Measurements from ENCODE around the gene PIK3CB.
"Not testable (repeated sequence)": the region's sequence is repeated elsewhere in the genome, so short reads cannot be mapped to it uniquely, and the experiment has no call there.

Gene PIK3CB

DNA sequence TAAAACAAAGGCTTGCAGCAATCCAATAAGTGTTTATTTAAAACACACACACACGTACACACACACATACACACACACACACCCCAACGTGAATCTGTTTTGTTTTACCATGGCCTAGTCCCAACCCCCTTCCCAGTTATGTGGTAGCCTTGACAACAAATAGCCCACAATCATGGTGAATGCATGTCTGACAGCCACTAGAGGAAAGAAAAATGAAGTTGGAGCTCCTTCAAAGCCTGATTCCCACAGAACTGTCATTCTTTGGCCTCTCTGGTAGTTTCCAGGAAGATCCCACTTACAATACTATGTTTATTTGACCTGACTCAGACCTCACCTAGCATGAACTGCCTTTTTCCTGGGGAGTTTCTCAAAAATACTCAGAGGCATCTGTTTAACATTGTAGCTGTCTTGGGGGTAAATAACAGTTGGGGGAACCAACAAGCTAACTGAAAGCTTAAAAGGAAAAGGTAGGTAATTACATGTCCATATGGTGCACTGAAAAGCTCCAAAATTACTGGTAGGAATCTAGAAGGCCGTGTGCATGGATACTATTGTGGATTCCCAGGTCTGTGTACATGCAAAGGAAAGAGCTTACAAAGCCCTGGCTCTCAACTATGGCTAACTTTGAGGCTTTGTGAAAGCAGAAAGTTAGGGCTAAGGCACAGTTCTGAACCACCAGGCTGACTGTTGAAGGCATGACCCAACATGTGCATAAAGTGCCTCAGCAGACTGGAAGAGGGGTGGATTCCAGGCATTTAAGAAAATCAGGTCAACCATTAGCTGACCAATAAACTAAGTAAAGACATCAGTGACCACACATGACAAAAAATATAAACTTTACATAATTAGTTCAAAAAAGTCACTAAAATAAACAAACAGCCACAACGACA is 160.8 kb downstream of the PIK3CB start:
- DNase-seq, result no peak

DNA sequence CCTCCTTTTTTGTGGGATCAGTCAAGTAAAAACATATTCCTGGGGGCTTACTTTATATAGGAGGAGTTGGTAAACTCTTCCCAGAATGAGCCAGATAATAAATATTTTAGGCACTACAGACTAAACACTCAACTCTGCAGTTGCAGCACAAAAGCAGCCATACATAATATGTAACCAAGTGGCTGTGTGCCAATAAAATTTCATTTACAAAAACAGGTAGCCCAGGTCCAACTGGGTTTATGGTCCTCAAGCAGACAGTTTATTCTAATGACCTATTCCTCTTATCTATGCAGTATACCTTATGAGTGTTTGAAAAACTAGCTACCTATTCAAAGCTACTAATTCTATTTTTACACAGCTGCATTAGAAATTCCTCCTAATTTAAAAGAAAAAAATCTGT is 164.3 kb downstream of the PIK3CB start:
- no peak for DNase-seq

DNA sequence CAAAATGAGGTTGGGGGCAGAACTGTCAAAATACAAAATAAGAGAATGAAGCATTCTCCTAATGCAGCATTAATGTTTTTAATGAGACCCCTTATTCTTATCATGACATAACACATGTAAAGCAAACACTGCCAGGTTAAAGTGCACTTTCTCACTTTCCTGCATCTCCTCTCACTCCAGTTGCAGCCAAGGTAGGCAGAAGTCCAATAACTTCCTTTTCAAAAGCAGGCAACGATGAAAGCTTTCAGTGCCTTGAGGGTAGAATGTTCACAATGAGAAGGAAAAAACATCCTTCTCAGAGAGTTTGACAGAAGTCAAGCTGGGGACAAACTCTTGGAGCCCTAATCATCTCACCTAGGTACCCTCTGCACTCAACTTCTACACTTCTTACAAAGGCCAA is 166.6 kb downstream of the PIK3CB start:
- DNase-seq, result no peak

DNA sequence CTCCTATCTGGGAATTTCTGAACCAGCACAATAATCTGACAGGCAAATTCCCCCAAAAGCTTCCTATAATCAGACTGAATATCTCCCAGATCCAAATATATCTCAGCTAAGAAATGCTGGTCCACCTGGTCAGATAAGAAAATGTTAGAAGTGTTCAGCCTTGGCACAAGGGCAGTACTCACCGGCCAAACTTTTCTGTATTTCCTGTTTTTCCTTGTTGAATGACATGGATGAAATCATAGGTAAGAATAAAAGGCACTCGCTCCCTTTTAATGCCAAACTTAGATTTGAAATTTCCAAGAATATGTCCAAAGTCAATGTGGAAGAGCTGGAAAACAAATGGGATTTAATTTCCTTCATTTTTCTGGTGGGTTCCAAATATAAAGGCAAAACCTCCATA is 177.2 kb downstream of the PIK3CB start:
- DNase-seq, result no peak

DNA sequence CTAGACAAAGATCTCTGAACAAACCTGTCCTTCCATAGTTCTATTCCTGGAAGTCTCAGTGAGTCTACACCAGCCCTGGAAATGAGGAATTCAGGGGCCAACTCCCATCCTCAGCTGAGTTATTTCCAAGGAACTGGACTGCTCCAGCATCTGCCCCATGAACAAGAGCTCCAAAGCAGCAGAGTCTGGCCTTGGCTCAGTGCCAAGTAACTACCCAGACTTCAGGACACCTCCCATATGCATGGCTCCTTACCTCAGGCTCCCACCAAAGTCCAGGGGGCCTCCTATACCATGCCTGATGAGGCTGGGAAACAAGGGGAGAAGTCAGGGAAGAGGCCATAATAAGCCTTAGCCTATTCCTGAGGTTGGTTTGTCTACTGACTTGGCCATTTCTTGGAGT is 181.2 kb downstream of the PIK3CB start:
- no peak for DNase-seq

DNA sequence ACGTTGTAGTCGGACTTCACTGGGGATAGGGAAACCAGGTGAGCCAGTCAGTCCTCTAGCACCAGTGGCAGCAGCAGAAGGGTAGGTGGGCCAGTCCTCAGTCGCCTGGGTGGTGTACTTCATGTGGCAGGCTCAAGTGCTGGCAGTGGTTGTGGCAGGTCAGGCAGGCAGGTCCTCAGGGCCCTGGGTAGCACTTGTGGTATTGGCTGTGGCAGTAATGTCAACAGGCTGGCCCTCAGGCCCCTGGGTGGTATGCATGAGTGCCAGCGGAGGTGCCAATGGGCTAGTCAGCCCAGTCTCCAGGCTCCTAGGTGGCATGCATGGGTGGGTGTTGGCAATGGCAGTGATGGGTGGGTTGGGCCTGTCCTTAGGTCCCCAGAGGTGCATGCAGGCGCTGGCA is 185.6 kb downstream of the PIK3CB start:
- DNase-seq, result no peak

DNA sequence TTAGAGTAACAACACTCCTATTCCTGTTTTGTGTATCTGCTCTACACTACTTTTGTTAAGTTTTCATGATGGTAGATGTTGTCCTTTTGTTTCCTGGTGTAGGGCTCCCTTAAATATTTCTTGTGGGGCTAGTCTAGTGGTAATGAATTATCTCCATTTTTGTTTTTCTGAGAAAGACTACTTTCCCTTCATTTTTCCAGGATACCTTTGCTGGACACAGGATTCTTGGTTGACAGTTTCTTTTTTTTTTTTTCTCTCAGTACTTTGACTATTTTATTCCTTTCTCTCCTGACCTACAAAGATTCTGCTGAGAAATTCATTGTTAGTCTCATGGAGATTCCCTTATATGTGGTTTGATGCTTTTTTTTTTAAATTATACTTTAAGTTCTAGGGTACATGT is 188.2 kb downstream of the PIK3CB start:
- no peak for DNase-seq

DNA sequence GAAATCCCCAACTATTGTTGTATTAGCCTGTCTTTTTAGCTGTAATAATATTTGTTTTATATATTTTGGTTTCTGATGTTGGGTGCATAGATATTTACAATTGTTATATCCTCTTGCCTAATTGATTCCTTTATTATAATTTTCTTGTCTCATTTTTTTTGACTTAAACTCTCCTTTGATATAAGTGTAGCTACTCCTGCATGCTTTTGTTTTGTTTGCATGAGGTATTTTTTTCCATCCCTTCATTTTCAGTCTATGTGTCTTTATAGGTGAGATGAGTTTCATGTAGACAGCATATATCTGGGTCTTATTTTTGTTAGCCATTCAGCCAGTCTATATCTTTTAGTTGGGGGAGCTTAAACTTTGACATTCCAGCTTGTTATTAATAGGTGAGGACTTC is 188.7 kb downstream of the PIK3CB start:
- DNase-seq, result no peak

DNA sequence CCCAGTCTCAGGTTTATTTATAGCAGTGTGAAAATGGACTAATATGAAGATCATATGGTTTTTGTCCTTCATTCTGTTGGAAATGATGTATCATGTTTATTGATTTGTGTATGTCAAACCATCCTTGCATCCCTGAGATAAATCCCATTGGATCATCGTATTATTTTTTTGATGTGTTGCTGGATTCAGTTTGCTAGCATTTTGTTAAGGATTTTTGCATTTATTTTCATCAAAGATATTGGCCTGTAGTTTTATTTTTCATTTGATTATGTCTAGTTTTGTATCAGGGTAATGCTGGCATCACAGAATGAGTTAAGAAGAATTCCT is 191.8 kb downstream of the PIK3CB start:
- no peak for DNase-seq

DNA sequence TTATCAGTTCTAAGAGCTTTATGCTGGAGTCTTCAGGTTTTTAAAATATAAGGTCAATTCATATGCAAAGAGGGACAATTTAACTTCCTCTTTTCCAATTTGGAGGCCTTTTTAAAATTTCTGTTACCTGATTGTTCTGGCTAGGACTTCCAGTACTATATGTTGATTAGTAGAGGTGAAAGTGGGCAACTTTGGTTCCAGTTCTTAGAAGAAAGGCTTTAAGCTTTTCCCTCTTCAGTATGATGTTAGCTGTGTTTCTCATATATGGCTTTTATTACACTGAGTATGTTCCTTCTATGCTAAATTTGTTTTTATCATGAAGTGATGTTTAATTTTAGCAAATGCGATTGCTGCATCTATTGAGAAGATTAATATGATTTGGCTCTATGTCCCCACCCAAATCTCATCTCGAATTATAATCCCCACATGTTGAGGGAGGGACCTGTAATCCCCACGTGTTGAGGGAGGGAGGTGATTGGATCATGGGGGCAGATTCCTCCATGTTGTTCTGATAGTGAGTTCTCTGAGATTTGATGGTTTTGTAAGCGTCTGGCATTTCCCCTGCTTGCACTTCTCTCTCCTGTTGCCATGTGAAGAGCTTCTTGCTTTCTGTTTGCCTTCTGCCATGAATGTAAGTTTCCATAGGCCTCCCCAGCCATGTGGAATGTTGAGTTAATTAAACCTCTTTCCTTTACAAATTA is 192.4 kb downstream of the PIK3CB start:
- DNase-seq, result no peak

DNA sequence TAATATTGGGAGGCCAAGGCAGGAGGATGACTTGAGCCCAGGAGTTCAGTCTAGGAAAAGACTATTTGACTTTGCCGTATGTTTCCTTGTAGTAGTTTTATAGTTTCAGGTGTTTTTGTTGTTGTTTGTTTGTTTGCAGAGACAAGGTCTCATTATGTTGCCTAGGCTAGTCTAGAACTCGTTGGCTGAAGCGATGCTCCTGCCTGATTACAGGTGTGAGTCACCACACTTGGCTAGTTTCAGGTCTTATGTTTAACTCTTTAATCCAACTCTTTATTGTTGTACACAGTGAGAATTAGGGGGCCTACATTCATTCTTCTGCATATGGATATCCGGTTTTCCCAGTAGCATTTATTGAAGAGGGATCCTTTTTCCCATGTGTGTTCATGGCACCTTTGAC is 194.2 kb downstream of the PIK3CB start:
- DNase-seq, result no peak

DNA sequence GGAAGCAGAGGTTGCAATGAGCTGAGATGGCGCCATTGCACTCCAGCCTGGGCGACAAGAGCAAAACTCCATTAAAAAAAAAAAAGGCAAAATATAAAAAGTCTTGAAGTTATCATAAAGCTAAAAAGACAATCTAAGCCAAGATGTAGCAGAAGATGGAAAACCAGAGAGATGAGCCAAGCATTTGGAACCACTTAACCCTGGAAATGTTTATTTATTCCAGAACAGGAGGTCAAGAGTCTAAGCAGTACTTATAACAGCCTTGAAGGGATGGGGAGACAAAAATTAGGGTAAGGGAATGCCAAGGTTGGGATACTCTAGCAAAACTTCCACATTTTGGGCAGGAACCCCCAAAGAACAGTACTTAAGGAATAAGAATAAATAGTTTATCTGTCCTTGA is 196.1 kb downstream of the PIK3CB start:
- no peak for DNase-seq

DNA sequence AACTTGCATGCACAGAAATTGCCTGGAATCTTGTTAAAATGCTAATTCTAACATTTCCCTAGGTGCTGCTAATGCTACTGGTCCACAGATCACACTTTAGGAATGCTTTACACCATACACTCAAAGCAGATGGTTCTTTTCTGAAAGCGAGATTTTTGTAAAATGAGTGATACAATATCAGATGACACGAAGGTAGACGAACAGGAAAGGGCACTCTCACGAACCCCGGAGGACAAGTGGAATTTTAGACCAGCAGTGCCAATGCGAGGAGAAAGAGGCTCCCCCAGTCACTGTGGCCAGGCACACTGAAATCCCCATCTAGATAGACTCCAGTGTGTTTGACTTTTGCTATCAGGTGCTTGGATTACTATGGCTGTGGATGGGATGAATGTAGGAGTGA is 205.2 kb downstream of the PIK3CB start:
- DNase-seq, result no peak

DNA sequence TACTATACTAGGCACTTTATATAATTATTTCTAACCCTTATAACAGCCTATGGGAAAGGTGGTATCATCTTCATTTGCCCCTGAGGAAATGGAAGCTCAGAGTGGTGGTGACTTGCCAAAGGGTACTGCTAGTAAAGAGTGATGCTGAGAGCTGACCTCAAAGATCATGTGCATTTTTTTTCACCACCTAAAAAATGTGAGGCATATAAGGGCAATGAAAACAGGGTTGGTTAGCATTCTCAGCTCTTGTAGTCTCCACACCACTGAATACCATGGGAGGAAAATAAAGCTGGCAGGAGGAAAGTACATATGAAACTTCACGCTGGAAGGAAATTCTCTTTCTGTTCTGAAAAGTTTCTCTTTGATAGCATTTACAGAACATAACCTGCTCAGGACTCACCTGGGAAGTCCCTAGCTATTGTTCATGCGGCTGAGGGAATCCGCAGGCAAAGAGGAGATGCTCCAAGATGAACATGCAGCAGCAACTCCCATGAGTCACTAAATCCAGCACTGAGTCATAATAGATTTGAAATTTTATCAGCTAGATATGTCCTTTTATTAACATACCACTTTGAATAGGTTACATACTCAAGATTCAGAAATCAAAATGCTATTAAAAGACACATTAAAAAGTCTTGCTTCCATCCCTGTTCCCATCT is 208.9 kb downstream of the PIK3CB start:
- DNase-seq, result no peak

DNA sequence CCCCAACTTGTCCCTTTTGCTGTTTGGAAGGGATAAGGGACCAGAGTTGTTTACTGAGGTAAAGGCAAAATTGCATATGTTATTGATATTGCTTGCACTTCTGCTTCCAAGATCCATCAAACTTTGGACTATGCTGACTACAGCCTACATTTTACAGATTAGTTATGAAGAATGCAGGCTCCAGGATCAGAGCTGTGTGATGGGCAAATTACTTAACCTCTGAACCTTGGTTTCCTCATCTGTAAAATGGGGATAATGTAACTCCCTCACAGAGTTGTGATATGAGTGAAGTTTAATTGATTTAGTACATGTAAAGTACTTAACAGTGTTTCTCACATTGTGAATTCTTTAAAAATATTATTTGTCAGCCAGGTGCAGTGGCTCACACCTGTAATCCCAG is 210.2 kb downstream of the PIK3CB start:
- no peak for DNase-seq

DNA sequence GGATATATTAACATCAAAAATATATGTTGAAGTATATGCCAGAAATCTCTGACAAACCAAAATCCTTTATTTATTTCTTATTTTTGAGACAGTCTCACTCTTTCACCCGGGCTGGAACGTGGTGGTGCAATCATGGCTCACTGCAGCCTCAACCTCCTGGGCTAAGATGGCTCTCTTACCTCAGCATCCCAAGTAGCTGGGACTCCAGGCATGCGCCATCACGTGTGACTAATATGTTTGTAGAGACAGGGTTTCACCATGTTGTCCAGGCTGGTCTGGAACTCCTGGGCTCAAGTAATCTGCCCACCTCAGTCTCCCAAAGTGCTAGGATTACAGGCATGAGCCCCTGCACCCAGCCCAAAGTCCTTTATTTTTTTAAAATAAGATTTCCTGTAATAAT is 214.3 kb downstream of the PIK3CB start:
- DNase-seq, result no peak

DNA sequence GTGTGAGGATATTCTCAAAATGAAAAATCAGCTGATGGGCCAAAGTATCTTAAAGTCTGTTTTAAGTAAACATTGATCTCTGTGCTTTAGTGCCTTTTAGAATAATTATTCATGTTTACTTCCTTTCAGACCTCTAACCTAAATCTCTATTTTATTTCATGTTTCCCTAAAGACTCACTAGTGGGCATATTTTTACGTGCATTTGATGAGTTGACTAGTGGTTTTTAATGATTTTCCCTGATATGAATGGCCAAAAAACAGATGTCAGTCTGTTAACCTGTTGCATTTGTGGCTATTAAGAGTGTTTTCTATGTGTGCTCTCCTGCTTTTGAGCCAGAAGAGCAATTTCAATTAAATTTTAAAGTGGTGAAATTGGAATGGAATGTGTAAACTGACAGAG is 219.3 kb downstream of the PIK3CB start:
- DNase-seq, result no peak

DNA sequence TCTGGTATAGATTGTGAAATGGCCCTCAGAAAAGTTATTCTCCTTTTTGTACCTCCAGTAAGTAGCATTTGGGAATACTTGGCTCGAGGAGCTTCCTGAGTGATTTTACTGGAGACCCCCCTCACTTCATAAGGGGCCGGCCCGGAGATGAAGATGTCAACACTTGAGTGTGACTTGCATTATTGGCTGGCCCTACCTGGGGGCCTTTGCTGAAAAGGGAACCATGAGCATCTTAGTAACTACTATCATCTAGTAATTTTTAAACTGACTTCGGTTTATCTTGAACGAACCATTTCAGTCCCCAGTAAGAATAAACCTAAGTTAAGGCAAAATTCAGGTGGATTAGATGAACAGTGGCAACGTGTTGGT is 224.8 kb downstream of the PIK3CB start:
- DNase-seq, result no peak

DNA sequence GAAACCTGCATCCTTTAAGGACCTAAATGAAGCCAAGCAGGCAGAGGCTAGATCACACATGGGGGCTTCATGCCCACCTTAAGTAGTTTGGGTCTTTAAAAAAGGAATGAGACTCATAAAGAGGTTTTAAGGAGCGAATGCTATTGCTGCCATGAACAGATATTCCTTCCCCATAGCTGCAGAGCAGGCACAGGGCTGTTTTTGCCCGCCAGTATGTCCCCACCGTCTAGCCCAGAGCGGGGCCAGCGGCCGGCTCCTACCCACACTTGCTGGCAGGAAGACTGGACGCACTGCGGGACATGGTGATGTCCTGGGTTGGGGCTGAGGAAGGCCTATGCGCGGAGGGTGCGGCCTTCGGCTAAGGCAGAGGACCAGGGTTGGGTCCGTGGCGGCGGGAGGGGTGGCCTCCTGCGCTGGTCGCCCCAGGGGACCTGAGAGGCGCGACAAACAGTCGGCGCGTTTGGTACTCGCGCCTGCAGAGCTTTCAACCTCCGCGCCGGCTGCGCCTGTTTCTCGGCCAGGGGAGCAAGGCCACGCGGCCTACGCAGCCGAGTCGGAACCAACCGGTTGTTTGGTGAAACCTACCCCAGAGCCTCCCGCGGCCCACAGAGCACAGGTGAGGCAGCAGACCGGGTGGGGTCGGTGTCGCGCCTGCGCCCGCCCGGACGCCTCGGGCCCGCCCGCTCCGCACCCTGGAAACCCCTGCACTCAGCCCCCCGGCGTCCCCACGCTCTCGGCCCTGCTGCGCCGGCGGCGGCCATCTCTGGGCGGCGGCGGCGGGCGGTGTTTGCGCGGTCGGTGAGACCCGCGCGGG is 226.2 kb downstream of the PIK3CB start, which contains the start of gene FAIM:
Gene FAIM (plus strand): TSS at position 450 of the 814 bp plus-strand sequence. CDS start 10,956 bp downstream, outside the sequence.
- DNase-seq, result peak; percentile 85

DNA sequence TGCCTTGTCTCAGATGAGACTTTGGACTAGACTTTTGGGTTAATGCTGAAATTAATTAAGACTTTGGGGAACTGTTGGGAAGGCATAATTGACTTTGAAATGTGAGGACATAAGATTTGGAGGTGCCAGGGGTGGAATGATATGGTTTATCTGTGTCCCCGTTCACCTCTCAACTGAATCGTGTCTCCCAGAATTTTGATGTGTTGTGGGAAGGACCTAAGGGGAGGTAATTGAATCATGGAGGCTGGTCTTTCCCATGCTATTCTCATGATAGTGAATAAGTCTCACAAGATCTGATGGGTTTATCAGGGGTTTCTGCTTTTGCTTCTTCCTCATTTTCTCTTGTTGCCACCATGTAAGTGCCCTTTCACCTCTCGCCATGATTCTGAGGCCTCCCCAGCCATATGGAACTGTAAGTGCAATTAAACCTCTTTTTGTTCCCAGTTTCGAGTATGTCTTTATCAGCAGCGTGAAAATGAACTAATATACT is 230.6 kb downstream of the PIK3CB start:
- DNase-seq, result not testable (repeated sequence)
